MM.1S (cell line): ENCODE measurements around the gene KRTAP4-3.
"Not testable (repeated sequence)": the region's sequence is repeated elsewhere in the genome, so short reads cannot be mapped to it uniquely, and the experiment has no call there.

ENCODE experiments used
- DNase-seq: peaks from one replicate; pipeline ENCODE4 v3.0.0-alpha.2; 2015
- H2AFZ ChIP-seq: fragments of 300-600 bp; sonication (generic); 2 replicates; pipeline ENCODE4 v1.6.0; 2016; ENCODE audit warnings: antibody characterized with exemption, low read length
- H3F3A ChIP-seq: fragments of 300-600 bp; sonication (generic); 2 replicates; pipeline ENCODE4 v1.6.1; 2016; ENCODE audit warnings: mild to moderate bottlenecking, antibody characterized with exemption, low read length, moderate library complexity, mixed read lengths; ENCODE audit not compliant: insufficient read depth
- H3K27ac ChIP-seq: fragments of 300-600 bp; sonication (generic); 2 replicates; pipeline ENCODE4 v1.5.1; 2016; ENCODE audit warnings: mild to moderate bottlenecking, low read length
- H3K27me3 ChIP-seq: fragments of 300-600 bp; sonication (generic); replicated peaks from 2 replicates; pipeline ENCODE4 v1.6.0; 2016; ENCODE audit warnings: low read length; ENCODE audit not compliant: insufficient read depth
- H3K36me3 ChIP-seq: fragments of 300-600 bp; sonication (generic); replicated peaks from 2 replicates; pipeline ENCODE4 v1.6.1; 2016; ENCODE audit warnings: mild to moderate bottlenecking, low read length, mixed read lengths; ENCODE audit not compliant: insufficient read depth
- H3K4me1 ChIP-seq: fragments of 300-600 bp; sonication (generic); 2 replicates; pipeline ENCODE4 v1.6.1; 2016; ENCODE audit warnings: low read length, mixed read lengths
- H3K4me2 ChIP-seq: fragments of 300-600 bp; sonication (generic); 2 replicates; pipeline ENCODE4 v1.6.0; 2016; ENCODE audit warnings: low read depth, low read length
- H3K4me3 ChIP-seq: fragments of 300-600 bp; sonication (generic); 2 replicates; pipeline ENCODE4 v1.5.1; 2016; ENCODE audit warnings: low read length, mixed read lengths
- H3K79me2 ChIP-seq: fragments of 300-600 bp; sonication (generic); 2 replicates; pipeline ENCODE4 v1.6.1; 2016; ENCODE audit warnings: mixed run types, low read length, mixed read lengths
- H3K9ac ChIP-seq: fragments of 300-600 bp; sonication (generic); 2 replicates; pipeline ENCODE4 v1.6.1; 2016; ENCODE audit warnings: low read length, mixed read lengths
- H3K9me2 ChIP-seq: fragments of 300-600 bp; sonication (generic); replicated peaks from 2 replicates; pipeline ENCODE4 v1.6.1; 2016; ENCODE audit warnings: mild to moderate bottlenecking, low read length, mixed read lengths; ENCODE audit not compliant: insufficient read depth
- H3K9me3 ChIP-seq: fragments of 300-600 bp; sonication (generic); replicated peaks from 2 replicates; pipeline ENCODE4 v1.6.1; 2016; ENCODE audit warnings: mild to moderate bottlenecking, low read length, mixed read lengths; ENCODE audit not compliant: insufficient read depth
- H4K20me1 ChIP-seq: fragments of 300-600 bp; sonication (generic); 2 replicates; pipeline ENCODE4 v1.6.1; 2016; ENCODE audit warnings: mild to moderate bottlenecking, low read length, moderate library complexity, mixed read lengths; ENCODE audit not compliant: insufficient read depth
- EZH2 ChIP-seq: fragments of 300-600 bp; sonication (generic); optimal IDR thresholded peaks from 2 replicates; pipeline ENCODE3; 2017; ENCODE audit warnings: low read depth, mild to moderate bottlenecking, antibody characterized with exemption, low read length, mixed read lengths
- EZH2phosphoT487 ChIP-seq: fragments of 300-600 bp; sonication (generic); IDR thresholded peaks from 2 replicates; pipeline ENCODE4 v1.6.1; 2018; ENCODE audit warnings: antibody characterized with exemption, low read length
- TF ChIP-seq, protein P1 (sequence below): fragments of 300-600 bp; sonication (generic); IDR thresholded peaks from 2 replicates; pipeline ENCODE4 v1.5.1; 2016; ENCODE audit warnings: antibody characterized with exemption, low read length, mixed read lengths

KRTAP4-3 gene

DNA sequence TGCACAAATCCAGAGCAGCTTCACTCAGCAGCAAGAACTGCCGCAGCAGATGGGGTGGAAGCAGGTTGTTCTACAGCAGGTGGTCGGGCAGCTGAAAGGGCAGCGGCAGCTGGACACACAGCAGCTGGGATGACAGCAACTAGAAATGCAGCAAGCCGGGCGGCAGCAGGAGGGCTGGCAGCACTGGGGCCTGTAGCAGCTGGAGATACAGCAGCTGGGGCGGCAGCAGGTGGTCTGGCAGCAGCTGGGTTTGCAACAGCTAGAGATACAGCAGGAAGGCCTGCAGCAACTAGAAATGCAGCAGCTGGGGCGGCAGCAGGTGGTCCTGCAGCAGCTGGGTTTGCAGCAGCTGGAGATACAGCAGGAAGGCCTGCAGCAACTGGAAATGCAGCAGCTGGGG is 460 bp downstream of the KRTAP4-3 start:
- Histone ChIP-seq H3K4me1 (no peaks in the 10 kb centered on the region), H3K79me2 (no peaks in the 10 kb centered on the region), H3K9me3 (no peaks in the 10 kb centered on the region), H2AFZ (no peak overlapping the region), H3K27ac (no peak overlapping the region), H3K9me2 (no peaks in the 10 kb centered on the region), H3K36me3 (no peaks in the 10 kb centered on the region), H4K20me1 (no peaks in the 10 kb centered on the region), H3K27me3 (no peaks in the 10 kb centered on the region), H3K9ac (no peak overlapping the region), H3K4me3 (no peak overlapping the region), H3F3A (no peaks in the 10 kb centered on the region), H3K4me2 (no peak overlapping the region)
- no peak for TF ChIP-seq EZH2phosphoT487
- TF ChIP-seq EZH2 = no peak
- TF ChIP-seq, protein P1, sequence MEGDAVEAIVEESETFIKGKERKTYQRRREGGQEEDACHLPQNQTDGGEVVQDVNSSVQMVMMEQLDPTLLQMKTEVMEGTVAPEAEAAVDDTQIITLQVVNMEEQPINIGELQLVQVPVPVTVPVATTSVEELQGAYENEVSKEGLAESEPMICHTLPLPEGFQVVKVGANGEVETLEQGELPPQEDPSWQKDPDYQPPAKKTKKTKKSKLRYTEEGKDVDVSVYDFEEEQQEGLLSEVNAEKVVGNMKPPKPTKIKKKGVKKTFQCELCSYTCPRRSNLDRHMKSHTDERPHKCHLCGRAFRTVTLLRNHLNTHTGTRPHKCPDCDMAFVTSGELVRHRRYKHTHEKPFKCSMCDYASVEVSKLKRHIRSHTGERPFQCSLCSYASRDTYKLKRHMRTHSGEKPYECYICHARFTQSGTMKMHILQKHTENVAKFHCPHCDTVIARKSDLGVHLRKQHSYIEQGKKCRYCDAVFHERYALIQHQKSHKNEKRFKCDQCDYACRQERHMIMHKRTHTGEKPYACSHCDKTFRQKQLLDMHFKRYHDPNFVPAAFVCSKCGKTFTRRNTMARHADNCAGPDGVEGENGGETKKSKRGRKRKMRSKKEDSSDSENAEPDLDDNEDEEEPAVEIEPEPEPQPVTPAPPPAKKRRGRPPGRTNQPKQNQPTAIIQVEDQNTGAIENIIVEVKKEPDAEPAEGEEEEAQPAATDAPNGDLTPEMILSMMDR = no peak
- no peak for DNase-seq

DNA sequence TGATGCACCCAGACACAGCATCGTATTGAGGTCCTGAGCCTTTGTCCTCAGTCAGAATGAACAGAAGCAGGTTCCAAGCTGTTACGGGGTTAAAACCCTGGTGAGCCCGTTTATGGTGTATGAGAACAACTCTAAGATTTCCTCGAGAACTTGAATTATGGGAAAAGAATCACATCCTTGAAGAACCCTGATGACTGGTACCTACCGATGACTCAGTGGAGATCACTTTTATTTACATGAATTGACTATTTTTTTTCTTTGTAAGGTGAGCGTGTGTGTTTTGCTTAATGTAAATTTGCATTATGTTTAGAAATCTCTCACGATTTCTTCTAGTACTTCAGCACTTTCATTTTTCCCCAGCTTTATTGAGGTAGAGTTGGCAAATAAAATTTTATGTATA is 4.2 kb downstream of the KRTAP4-3 start:
- Histone ChIP-seq H2AFZ (no peak overlapping the region), H3K27ac (no peak overlapping the region), H3K4me1 (no peaks in the 10 kb centered on the region), H3K9ac (no peak overlapping the region), H3K79me2 (no peaks in the 10 kb centered on the region), H4K20me1 (no peaks in the 10 kb centered on the region), H3K9me2 (no peaks in the 10 kb centered on the region), H3K4me3 (no peak overlapping the region), H3K27me3 (no peaks in the 10 kb centered on the region), H3K4me2 (no peak overlapping the region), H3K9me3 (no peaks in the 10 kb centered on the region), H3F3A (no peaks in the 10 kb centered on the region), H3K36me3 (no peaks in the 10 kb centered on the region)
- TF ChIP-seq EZH2phosphoT487 (no peak), EZH2 (no peak)
- TF ChIP-seq, protein P1 = no peak
- no peak for DNase-seq

DNA sequence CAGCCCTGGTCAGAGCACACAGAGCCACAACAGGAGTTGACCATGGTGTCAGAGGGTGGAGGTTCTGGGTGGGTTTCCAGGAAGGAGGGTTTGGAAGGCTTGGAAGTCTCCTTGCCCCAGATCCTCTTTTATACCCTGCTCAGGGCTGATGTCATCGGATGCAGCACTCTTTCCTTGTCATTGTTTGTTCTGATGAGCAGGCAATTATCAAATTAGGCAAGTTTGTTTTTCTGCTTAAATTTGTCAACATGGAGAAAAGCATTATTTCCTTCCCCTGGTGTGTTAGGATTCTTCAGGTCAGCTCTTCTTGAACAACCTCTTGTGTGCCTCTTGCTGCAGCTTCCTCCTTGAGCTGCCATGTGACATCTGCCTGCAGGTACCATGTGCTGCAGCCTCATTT is 7.4 kb downstream of the KRTAP4-3 start, which contains the start of gene KRTAP4-4:
TSS of gene KRTAP4-4 (minus strand) at position 101 of the 400 bp plus-strand sequence. CDS start at position 44, 57 bp downstream.
- Histone ChIP-seq H3K79me2 (no peaks in the 10 kb centered on the region), H3K9ac (no peak within 1 kb of the TSS)

DNA sequence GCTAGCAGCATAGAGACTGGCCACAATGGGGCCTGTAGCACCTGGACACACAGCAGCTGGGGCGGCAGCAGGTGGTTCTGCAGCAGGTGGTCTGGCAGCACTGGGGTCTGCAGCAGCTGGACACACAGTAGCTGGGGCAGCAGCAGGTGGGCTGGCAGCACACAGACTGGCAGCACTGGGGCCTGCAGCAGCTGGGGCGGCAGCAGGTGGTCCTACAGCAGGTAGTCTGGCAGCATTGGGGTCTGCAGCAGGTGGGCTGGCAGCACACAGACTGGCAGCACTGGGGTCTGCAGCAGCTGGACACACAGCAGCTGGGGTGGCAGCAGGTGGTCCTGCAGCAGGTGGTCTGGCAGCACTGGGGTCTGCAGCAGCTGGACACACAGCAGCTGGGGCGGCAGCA is 7.8 kb downstream of the KRTAP4-3 start:
- not testable (repeated sequence) for H3K4me1 ChIP-seq, H3F3A ChIP-seq, H2AFZ ChIP-seq, H3K79me2 ChIP-seq, H4K20me1 ChIP-seq, H3K4me3 ChIP-seq, DNase-seq, H3K9ac ChIP-seq, H3K9me2 ChIP-seq, H3K27me3 ChIP-seq, H3K36me3 ChIP-seq, H3K9me3 ChIP-seq, H3K27ac ChIP-seq, H3K4me2 ChIP-seq

More for the DNA sequence above, 7.4 kb downstream of the KRTAP4-3 start, which contains the start of gene KRTAP4-4:
- no peak for DNase-seq
- Histone ChIP-seq H3K9me3 (no peaks in the 10 kb centered on the region), H3K36me3 (no peaks in the 10 kb centered on the region), H4K20me1 (no peaks in the 10 kb centered on the region), H3K4me3 (no peak within 1 kb of the TSS), H3K4me1 (no peaks in the 10 kb centered on the region), H3K27me3 (no peaks in the 10 kb centered on the region), H2AFZ (no peak within 1 kb of the TSS), H3K27ac (no peak within 1 kb of the TSS), H3K9me2 (no peaks in the 10 kb centered on the region), H3K4me2 (no peak within 1 kb of the TSS), H3F3A (no peaks in the 10 kb centered on the region)
- TF ChIP-seq, protein P1 = no peak
- no peak for TF ChIP-seq EZH2
- TF ChIP-seq EZH2phosphoT487 = no peak
